HepG2 (cell line): ENCODE results near the gene FGF21. TPM values are rescaled to one million over a fixed set of nuclear protein-coding genes. Genes with fewer than 3 reads are reported as not detected.
A peak's percentile ranks its signal among the peaks of the same experiment; 100 is the strongest.

ENCODE experiments used
- DPF2 ChIP-seq: sonication (generic); formaldehyde crosslinking; IDR thresholded peaks from 2 replicates; pipeline ENCODE4 v1.4.0; 2020; ENCODE audit warnings: mild to moderate bottlenecking, low read depth, missing genetic modification reagents, borderline replicate concordance
- HDAC1 ChIP-seq: sonication (generic); formaldehyde crosslinking; IDR thresholded peaks from 2 replicates; pipeline ENCODE4 v1.5.1; 2020; ENCODE audit warnings: mild to moderate bottlenecking, missing genetic modification reagents
- KIAA2018 ChIP-seq: sonication (generic); formaldehyde crosslinking; IDR thresholded peaks from 2 replicates; pipeline ENCODE4 v1.5.0; 2020; ENCODE audit warnings: mild to moderate bottlenecking, missing genetic modification reagents, borderline replicate concordance
- ZBTB20 ChIP-seq: sonication (generic); formaldehyde crosslinking; IDR thresholded peaks from 2 replicates; pipeline ENCODE4 v1.8.1; 2023; ENCODE audit warnings: missing genetic modification reagents, low read depth, mild to moderate bottlenecking, borderline replicate concordance
- ZBTB7B ChIP-seq: sonication (generic); formaldehyde crosslinking; IDR thresholded peaks from 2 replicates; pipeline ENCODE4 v1.4.0; 2020; ENCODE audit warnings: missing genetic modification reagents
- ZMAT5 ChIP-seq: sonication (generic); formaldehyde crosslinking; IDR thresholded peaks from 2 replicates; pipeline ENCODE4 v1.5.0; 2020; ENCODE audit warnings: mild to moderate bottlenecking, low read depth, missing genetic modification reagents, borderline replicate concordance
- ZNF17 ChIP-seq: sonication (generic); formaldehyde crosslinking; IDR thresholded peaks from 2 replicates; pipeline ENCODE4 v1.5.0; 2020; ENCODE audit warnings: mild to moderate bottlenecking, missing genetic modification reagents
- ZNF280B ChIP-seq: sonication (generic); formaldehyde crosslinking; IDR thresholded peaks from 2 replicates; pipeline ENCODE4 v1.5.0; 2020; ENCODE audit warnings: missing genetic modification reagents, mild to moderate bottlenecking, borderline replicate concordance
- ZNF563 ChIP-seq: sonication (generic); formaldehyde crosslinking; IDR thresholded peaks from 2 replicates; pipeline ENCODE4 v1.8.0; 2022; ENCODE audit warnings: mild to moderate bottlenecking, moderate library complexity, missing genetic modification reagents
- polyA plus RNA-seq, 8 experiments: library from polyadenylated mRNA; depleted of rRNA in 3 of 8; stranded (reverse) in 7 of 8; unstranded in 1 of 8; fragments of >200 nt; fragmentation: Illumina TruSeq in 4 of 8; extraction: Trizol in 4 of 8; gene quantifications; 2 replicates each; pipeline versions ENCODE4 v1.2.1 to v1.2.3, GENCODE V29; 2011 to 2016; ENCODE audit warnings: low read depth in 4 of 8, missing spikeins in 1 of 8, mixed read lengths in 1 of 8; ENCODE audit not compliant: insufficient read depth in 1 of 8
- total RNA-seq, 5 experiments: library from RNA; depleted of rRNA; stranded (reverse); fragments of >200 nt; fragmentation: Illumina TruSeq; extraction: Trizol; gene quantifications; 2 replicates each; pipeline ENCODE4 v1.2.3, GENCODE V29; 2016; ENCODE audit warnings: low read depth in 1 of 5
- TF ChIP-seq, protein P1 (sequence below): IDR thresholded peaks from 2 replicates; pipeline ENCODE4 v1.6.1; 2016; ENCODE audit warnings: missing compliant biosample characterization, missing genetic modification reagents, borderline replicate concordance
- TF ChIP-seq, protein P2 (sequence below): sonication (generic); formaldehyde crosslinking; IDR thresholded peaks from 2 replicates; pipeline ENCODE4 v1.4.0; 2020; ENCODE audit warnings: missing genetic modification reagents

The FGF21 gene
- total and polyA plus RNA-seq, 2 of the 13 experiments (the other 11 are each of a cell fraction or from before 2014, with no cell fraction given) = 0.17 TPM; not detected in 1

DNA sequence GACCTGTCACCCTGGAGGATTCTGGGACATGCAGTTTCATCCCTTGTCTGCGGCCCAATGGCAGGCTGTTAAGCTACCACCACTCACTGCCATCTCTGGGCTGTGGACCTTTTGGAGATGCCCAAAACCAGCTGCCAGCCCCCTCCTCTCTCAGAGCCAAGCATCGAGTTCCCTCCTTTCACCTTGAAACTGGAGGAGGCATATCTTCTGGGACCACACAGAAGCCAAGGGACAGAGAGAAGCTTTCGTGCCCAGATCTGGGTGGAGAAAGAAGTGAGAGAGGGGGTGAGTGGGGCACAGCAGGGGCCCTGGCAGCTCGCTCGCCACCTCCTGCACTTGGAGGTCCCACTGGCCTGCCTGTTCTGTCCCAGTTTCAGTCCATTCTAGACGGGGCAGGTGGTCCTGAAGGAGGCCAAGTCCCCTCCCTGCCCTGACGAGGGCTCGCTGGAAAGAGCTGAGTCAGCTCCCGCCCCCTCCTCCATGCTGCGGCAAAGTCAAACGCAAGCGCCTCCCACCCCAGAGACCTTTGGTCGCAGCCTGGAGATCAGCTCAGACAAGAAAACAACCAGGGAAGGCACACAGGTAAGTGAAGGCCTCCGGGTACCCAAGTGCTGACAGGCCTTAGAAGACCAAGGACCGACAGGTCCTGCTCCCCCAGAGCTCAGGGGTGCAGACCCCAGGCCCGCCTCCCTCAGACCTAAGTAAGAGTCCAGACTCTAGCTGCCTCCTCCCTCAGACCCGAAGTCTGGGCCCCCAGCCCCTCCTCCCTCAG, 51.7 kb downstream of the FGF21 start (continued):
- TF ChIP-seq KIAA2018 = no peak
- peak; percentile 42; the same call in 1 of the 2 replicates for TF ChIP-seq HDAC1 (CRISPR knock-in tag)
- TF ChIP-seq ZBTB20 = peak; percentile 69; the same call in 1 of the 2 replicates
- 0 out of 2 replicates have a peak, but pooled peaks have one; percentile 6 for TF ChIP-seq ZNF563 (CRISPR knock-in tag)
- no peak for TF ChIP-seq ZNF17 (CRISPR knock-in tag)
- TF ChIP-seq ZBTB7B (CRISPR knock-in tag) = peak; percentile 83
- TF ChIP-seq, protein P1, sequence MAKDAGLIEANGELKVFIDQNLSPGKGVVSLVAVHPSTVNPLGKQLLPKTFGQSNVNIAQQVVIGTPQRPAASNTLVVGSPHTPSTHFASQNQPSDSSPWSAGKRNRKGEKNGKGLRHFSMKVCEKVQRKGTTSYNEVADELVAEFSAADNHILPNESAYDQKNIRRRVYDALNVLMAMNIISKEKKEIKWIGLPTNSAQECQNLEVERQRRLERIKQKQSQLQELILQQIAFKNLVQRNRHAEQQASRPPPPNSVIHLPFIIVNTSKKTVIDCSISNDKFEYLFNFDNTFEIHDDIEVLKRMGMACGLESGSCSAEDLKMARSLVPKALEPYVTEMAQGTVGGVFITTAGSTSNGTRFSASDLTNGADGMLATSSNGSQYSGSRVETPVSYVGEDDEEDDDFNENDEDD = 0 out of 2 replicates have a peak, but pooled peaks have one; percentile 30
- no peak for TF ChIP-seq ZMAT5 (CRISPR knock-in tag)
- TF ChIP-seq DPF2 (CRISPR knock-in tag) = no peak
- TF ChIP-seq ZNF280B (CRISPR knock-in tag) = no peak
- TF ChIP-seq, protein P2, sequence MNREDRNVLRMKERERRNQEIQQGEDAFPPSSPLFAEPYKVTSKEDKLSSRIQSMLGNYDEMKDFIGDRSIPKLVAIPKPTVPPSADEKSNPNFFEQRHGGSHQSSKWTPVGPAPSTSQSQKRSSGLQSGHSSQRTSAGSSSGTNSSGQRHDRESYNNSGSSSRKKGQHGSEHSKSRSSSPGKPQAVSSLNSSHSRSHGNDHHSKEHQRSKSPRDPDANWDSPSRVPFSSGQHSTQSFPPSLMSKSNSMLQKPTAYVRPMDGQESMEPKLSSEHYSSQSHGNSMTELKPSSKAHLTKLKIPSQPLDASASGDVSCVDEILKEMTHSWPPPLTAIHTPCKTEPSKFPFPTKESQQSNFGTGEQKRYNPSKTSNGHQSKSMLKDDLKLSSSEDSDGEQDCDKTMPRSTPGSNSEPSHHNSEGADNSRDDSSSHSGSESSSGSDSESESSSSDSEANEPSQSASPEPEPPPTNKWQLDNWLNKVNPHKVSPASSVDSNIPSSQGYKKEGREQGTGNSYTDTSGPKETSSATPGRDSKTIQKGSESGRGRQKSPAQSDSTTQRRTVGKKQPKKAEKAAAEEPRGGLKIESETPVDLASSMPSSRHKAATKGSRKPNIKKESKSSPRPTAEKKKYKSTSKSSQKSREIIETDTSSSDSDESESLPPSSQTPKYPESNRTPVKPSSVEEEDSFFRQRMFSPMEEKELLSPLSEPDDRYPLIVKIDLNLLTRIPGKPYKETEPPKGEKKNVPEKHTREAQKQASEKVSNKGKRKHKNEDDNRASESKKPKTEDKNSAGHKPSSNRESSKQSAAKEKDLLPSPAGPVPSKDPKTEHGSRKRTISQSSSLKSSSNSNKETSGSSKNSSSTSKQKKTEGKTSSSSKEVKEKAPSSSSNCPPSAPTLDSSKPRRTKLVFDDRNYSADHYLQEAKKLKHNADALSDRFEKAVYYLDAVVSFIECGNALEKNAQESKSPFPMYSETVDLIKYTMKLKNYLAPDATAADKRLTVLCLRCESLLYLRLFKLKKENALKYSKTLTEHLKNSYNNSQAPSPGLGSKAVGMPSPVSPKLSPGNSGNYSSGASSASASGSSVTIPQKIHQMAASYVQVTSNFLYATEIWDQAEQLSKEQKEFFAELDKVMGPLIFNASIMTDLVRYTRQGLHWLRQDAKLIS (CRISPR knock-in tag) = no peak
